ENCODE data around the gene PPP1R3D.

The PPP1R3D gene

GRCh38 chr20:59948212-59948611, 8.1 kb upstream of the PPP1R3D start:
- no peak for DNase-seq

- DNase-seq, result no peak
These were observed 7.3 kb upstream of the PPP1R3D start for GRCh38 chr20:59947376-59947775.

- DNase-seq, result no peak
These were observed 5.6 kb upstream of the PPP1R3D start for GRCh38 chr20:59945731-59946130.

- DNase-seq, result no peak
These were observed 5.1 kb upstream of the PPP1R3D start for GRCh38 chr20:59945175-59945574.

GRCh38 chr20:59944726-59945125, 4.6 kb upstream of the PPP1R3D start:
- DNase-seq, result no peak

GRCh38 chr20:59942245-59942644, 2.1 kb upstream of the PPP1R3D start:
- no peak for DNase-seq

- no peak for DNase-seq
These were observed 820 bp upstream of the PPP1R3D start for GRCh38 chr20:59940956-59941294.

GRCh38 chr20:59939879-59940128, 301 bp downstream of the PPP1R3D start:
- DNase-seq, result peak; percentile 13

- no peak for DNase-seq
These were observed 840 bp downstream of the PPP1R3D start for GRCh38 chr20:59939052-59939878.

GRCh38 chr20:59938696-59939051, 1.4 kb downstream of the PPP1R3D start:
- DNase-seq, result no peak

- no peak for DNase-seq
These were observed 1.9 kb downstream of the PPP1R3D start for GRCh38 chr20:59938221-59938620.

- DNase-seq, result no peak
These were observed 3.0 kb downstream of the PPP1R3D start for GRCh38 chr20:59937150-59937549.

GRCh38 chr20:59936409-59936808, 3.7 kb downstream of the PPP1R3D start:
- DNase-seq, result no peak

- no peak for DNase-seq
These were observed 4.5 kb downstream of the PPP1R3D start for GRCh38 chr20:59935457-59936185.

GRCh38 chr20:59933849-59934585, 6.1 kb downstream of the PPP1R3D start:
- DNase-seq, result peak; percentile 85

GRCh38 chr20:59933296-59933848, 6.7 kb downstream of the PPP1R3D start, which contains the start of gene SYCP2:
SYCP2 (minus strand) TSS chr20:59933637; CDS start chr20:59922413, 11,224 bp downstream.
- DNase-seq, result peak; percentile 47

- DNase-seq, result no peak
These were observed 7.3 kb downstream of the PPP1R3D start for GRCh38 chr20:59932616-59933295.

- DNase-seq, result no peak
These were observed 8.4 kb downstream of the PPP1R3D start for GRCh38 chr20:59931511-59932312.

- DNase-seq, result no peak
These were observed 14.2 kb downstream of the PPP1R3D start for GRCh38 chr20:59925899-59926298.

GRCh38 chr20:59925359-59925758, 14.7 kb downstream of the PPP1R3D start:
- DNase-seq, result no peak

- no peak for DNase-seq
These were observed 16.6 kb downstream of the PPP1R3D start for GRCh38 chr20:59923514-59923913.

GRCh38 chr20:59920944-59921343, 19.2 kb downstream of the PPP1R3D start:
- no peak for DNase-seq

All from activated CD4-positive, alpha-beta T cell treated with anti-CD3 and anti-CD28 coated beads, Interleukin-2, Interleukin-6, amounts not matched to agents 100 ng/mL and 50 ng/mL, durations not matched to agents 16 hours and 8 hours (primary cell).